Calu3 (cell line): ENCODE results near the gene PDE9A. TPM values are rescaled to one million over a fixed set of nuclear protein-coding genes. Genes with fewer than 3 reads are reported as not detected.

ENCODE experiments used
- BruUV-seq: library from RNA; stranded (reverse); fragments of 400-500 nt; replicated peaks from 2 replicates; lab custom pipeline; 2021; lab: Mats Ljungman, UMichigan
- CTCF ChIA-PET: fragments of 300-600 bp; sonication (Branson Sonifier 250); formaldehyde crosslinking; loops from one replicate; lab custom pipeline; 2022; ENCODE audit warnings: antibody characterized with exemption; lab: Charles Lee
- DNase-seq: peaks from one replicate; pipeline ENCODE4 v3.0.0; 2022
- H3K27ac Mint-ChIP-seq: one replicate; pipeline ENCODE4 v1.8.0; 2022; ENCODE audit warnings: mixed read lengths; ENCODE audit not compliant: unreplicated experiment
- H3K27me3 Mint-ChIP-seq: one replicate; pipeline ENCODE4 v1.8.0; 2022; ENCODE audit warnings: mixed read lengths; ENCODE audit not compliant: unreplicated experiment
- H3K36me3 Mint-ChIP-seq: one replicate; pipeline ENCODE4 v1.8.0; 2022; ENCODE audit warnings: mild to moderate bottlenecking, moderate library complexity, mixed read lengths; ENCODE audit not compliant: insufficient read depth, unreplicated experiment
- H3K4me1 Mint-ChIP-seq: one replicate; pipeline ENCODE4 v1.8.0; 2022; ENCODE audit warnings: mild to moderate bottlenecking, low read depth, mixed read lengths; ENCODE audit not compliant: unreplicated experiment
- H3K4me3 Mint-ChIP-seq: one replicate; pipeline ENCODE4 v1.8.0; 2022; ENCODE audit warnings: mild to moderate bottlenecking, low read depth, moderate library complexity, mixed read lengths; ENCODE audit not compliant: unreplicated experiment
- H3K9me3 Mint-ChIP-seq: one replicate; pipeline ENCODE4 v1.8.0; 2022; ENCODE audit warnings: low read depth, mixed read lengths; ENCODE audit not compliant: unreplicated experiment
- CTCF ChIP-seq: fragments of 200-600 bp; IDR thresholded peaks from one replicate; pipeline ENCODE4 v1.8.0; 2022; ENCODE audit warnings: antibody characterized with exemption; ENCODE audit not compliant: unreplicated experiment
- intact Hi-C: fragments of 100-400 bp; cut with micrococcal nuclease; formaldehyde crosslinking; loops from one replicate; pipeline ENCODE4 v1.10.0; 2022; ENCODE audit not compliant: unreplicated experiment
- total RNA-seq: library from RNA; stranded (reverse); gene quantifications from 2 replicates; pipeline ENCODE4 v1.2.3, GENCODE V29; 2022

The PDE9A gene
- total RNA-seq, 1 experiment from 2014 or later: 10.9 TPM

- no peaks in the 10 kb centered on the region for H3K4me1 Mint-ChIP-seq
- H3K27ac Mint-ChIP-seq: no peak overlapping the region
- no peaks in the 10 kb centered on the region for H3K27me3 Mint-ChIP-seq
- intact Hi-C loops: no loop called here
- CTCF ChIA-PET: interaction anchor here (0.6 kb wide), 1 partner anchor 143 kb away, joined by 3 read pairs; no protein-coding TSS in a partner anchor
- H3K4me3 Mint-ChIP-seq: no peak overlapping the region
- DNase-seq: no peak
- H3K9me3 Mint-ChIP-seq: no peaks in the 10 kb centered on the region
- BruUV-seq: no TSS peak
- H3K36me3 Mint-ChIP-seq: no peaks in the 10 kb centered on the region
- no peak for TF ChIP-seq CTCF
These were observed 26.1 kb downstream of the PDE9A start for GRCh38 chr21:42679319-42680057.

GRCh38 chr21:42680058-42680330 lies 26.6 kb downstream of the PDE9A start:
- CTCF ChIA-PET: no interaction called here

GRCh38 chr21:42680429-42680828 lies 27.0 kb downstream of the PDE9A start:
- no peak for TF ChIP-seq CTCF
- Mint-ChIP-seq H3K4me1 (no peaks in the 10 kb centered on the region), H3K27me3 (no peaks in the 10 kb centered on the region), H3K9me3 (no peaks in the 10 kb centered on the region), H3K36me3 (no peaks in the 10 kb centered on the region), H3K27ac (no peak overlapping the region), H3K4me3 (no peak overlapping the region)
- no TSS peak for BruUV-seq
- intact Hi-C loops: no loop called here
- DNase-seq: no peak
- CTCF ChIA-PET: no interaction called here

More at GRCh38 chr21:42680058-42680330, 26.6 kb downstream of the PDE9A start:
- H3K36me3 Mint-ChIP-seq: no peaks in the 10 kb centered on the region
- no peaks in the 10 kb centered on the region for H3K4me1 Mint-ChIP-seq
- H3K4me3 Mint-ChIP-seq: no peak overlapping the region
- intact Hi-C loops: no loop called here
- H3K27ac Mint-ChIP-seq: no peak overlapping the region
- DNase-seq: no peak
- no TSS peak for BruUV-seq
- no peak for TF ChIP-seq CTCF
- no peaks in the 10 kb centered on the region for H3K27me3 Mint-ChIP-seq
- H3K9me3 Mint-ChIP-seq: no peaks in the 10 kb centered on the region

- no TSS peak for BruUV-seq
- Mint-ChIP-seq H3K27me3 (no peaks in the 10 kb centered on the region), H3K27ac (no peak overlapping the region), H3K9me3 (no peaks in the 10 kb centered on the region), H3K4me3 (no peak overlapping the region), H3K4me1 (no peaks in the 10 kb centered on the region), H3K36me3 (no peaks in the 10 kb centered on the region)
- TF ChIP-seq CTCF: no peak
- CTCF ChIA-PET: no interaction called here
- no peak for DNase-seq
- intact Hi-C loops: no loop called here
These were observed 28.1 kb downstream of the PDE9A start for GRCh38 chr21:42681296-42682206.
